Measurements from ENCODE around the gene LYRM4. TPM values are rescaled to one million over a fixed set of nuclear protein-coding genes. Genes with fewer than 3 reads are reported as not detected.

The LYRM4 gene
- total RNA-seq, 1 donor from 2014 or later, result 20.4 TPM

- DNase-seq (ENCODE audit: low read depth, low spot score), result no peak
These were observed 161.2 kb downstream of the LYRM4 start for GRCh38 chr6:5099537-5099936.

- DNase-seq (ENCODE audit: low read depth, low spot score), result no peak
These were observed 162.1 kb downstream of the LYRM4 start for GRCh38 chr6:5098501-5099270.

GRCh38 chr6:5096482-5096881 lies 164.3 kb downstream of the LYRM4 start:
- DNase-seq (ENCODE audit: low read depth, low spot score), result no peak

DNA sequence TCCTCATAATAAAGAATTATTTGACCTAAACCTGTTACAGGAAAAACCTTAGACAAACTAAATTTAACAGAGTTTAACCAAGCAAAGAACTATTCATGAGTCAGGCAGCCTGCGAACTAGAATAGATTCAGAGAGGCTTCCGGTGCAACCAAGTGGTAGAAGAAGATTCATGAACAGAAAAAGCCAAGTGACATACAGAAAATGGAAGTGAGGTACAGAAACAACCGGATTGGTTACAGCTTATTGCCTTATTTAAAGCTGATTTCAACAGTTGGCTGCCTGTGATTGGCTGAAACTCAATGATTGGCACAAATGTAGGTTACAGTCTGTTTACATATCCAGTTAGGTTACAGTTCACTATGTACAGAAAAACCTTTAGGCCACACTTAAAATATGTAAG lies 165.5 kb downstream of the LYRM4 start:
- no peak for DNase-seq (ENCODE audit: low read depth, low spot score)

DNA sequence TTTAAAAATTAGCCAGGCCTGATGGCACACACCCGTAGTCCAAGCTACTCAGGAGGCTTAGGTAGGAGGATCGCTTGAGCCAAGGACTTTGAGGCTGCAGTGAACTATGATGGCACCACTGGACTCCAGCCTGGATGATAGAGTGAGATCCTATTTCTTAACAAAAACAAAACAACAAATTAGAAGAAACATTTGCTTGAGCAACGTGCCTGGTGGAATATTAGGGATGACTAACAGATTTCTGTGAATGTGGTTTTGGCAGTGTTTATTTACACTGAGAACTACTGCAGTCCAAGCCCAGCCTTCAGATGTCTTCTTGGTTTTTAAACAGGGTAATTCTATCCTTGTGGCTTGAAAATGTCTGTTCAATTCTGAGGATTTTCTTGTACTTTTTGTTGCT lies 166.4 kb downstream of the LYRM4 start:
- no peak for DNase-seq (ENCODE audit: low read depth, low spot score)

- no peak for DNase-seq (ENCODE audit: low read depth, low spot score)
These were observed 167.3 kb downstream of the LYRM4 start for GRCh38 chr6:5093231-5094015.

GRCh38 chr6:5091210-5092069 lies 169.3 kb downstream of the LYRM4 start:
- DNase-seq (ENCODE audit: low read depth, low spot score), result no peak

DNA sequence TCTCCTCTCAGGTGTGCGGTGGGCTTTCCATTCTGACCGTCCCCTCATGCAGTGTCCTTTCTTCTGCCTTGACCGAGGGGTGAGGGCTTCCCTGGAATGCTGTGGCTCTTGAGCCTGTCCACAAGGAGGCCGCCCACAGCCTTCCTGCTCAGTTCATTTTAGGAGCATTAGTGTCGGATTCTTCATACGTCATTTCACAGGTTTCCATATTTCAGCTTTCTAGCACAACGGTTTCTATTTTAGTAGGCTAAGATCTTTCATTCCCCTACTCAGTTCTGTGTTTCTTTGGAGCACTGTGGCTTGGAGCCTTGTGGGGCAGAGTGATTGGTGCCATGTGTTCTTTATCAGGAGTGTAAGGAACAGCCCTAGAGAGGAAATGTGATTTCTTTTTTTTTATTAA lies 170.1 kb downstream of the LYRM4 start:
- DNase-seq (ENCODE audit: low read depth, low spot score), result no peak

GRCh38 chr6:5089481-5090438 lies 171.0 kb downstream of the LYRM4 start:
- DNase-seq (ENCODE audit: low read depth, low spot score), result no peak

GRCh38 chr6:5088780-5089179 lies 172.0 kb downstream of the LYRM4 start:
- DNase-seq (ENCODE audit: low read depth, low spot score), result no peak

DNA sequence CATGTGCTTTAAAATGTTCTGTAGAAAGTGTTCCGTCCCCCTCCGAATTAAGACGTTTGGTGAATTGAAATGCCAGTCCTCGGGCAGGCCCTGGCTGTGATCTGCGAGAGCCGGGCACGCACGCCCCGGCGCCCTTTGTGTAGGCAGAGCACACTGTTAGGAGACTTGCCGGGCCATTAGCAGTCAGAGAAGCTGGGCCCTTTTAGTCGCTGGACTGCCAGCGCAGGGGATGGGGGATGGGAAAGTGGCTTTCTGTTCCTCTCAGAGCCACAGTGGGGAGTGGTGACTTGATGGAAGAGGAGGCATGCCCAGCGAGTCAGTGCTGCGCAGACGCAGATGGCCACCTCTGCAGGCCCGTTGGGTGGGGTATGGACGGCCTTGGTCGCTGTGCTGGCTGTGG lies 173.4 kb downstream of the LYRM4 start:
- no peak for DNase-seq (ENCODE audit: low read depth, low spot score)

GRCh38 chr6:5086294-5086890 lies 174.4 kb downstream of the LYRM4 start:
- DNase-seq (ENCODE audit: low read depth, low spot score), result no peak

DNA sequence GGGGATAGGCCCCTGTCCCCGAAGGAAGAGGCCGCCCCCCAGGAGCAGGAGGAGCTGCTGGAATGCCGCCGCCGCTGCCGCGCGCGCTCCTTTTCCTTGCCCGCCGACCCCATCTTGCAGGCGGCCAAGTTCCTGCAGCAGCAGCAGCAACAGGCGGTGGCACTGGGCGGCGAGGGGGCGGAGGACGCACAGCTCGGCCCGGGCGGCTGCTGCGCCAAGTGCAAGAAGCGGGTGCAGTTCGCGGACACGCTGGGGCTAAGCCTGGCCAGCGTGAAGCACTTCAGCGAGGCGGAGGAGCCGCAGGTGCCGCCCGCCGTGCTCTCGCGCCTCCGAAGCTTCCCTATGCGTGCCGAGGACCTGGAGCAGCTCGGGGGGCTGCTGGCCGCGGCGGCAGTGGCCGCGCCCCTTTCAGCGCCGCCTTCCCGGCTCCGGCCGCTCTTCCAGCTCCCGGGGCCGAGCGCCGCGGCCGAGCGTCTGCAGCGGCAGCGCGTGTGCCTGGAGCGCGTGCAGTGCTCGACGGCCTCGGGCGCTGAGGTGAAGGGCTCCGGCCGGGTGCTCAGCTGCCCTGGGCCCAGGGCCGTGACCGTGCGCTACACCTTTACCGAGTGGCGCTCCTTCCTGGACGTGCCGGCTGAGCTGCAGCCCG lies 175.0 kb downstream of the LYRM4 start:
- no peak for DNase-seq (ENCODE audit: low read depth, low spot score)

DNA sequence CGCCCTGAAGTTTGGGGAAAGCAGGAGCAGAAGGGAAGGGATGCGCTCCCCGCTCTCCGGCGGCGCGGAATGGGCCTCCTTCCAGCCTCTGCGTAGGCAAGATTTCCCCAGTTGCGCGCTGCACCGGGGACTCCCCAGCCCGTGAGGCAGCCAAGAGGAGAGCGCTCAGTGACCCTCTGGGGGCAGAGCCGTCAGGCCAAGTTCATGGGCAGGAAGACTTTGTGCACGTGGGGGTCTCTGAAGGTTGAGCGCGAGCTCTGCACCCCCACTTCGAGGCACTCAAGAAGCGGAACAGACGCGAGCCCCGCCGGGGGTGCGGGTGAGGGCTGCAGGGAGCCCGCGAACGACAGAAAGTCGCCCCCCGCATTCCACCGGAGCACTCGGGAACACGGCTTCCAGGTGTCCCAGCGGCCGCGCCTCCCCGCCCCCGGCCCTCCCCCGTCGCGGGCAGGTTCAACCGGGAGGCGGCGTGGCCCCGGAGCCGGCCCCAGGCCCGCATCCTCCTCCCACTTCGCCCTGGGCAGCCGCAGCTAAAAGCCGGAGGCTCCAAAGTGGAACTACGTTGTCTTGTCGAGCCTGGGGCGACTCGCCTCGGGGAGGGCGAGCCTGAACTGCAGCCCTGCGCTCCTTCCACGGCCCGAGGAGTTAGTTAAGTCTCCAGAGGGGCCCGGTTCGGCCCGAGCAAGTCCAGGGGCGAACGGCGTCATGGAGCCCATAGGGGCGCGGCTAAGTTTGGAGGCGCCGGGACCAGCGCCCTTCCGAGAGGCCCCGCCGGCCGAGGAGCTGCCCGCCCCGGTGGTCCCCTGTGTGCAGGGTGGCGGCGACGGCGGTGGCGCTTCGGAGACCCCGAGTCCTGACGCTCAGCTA lies 175.7 kb downstream of the LYRM4 start, which contains the start of gene PPP1R3G:
TSS of gene PPP1R3G (plus strand) at position 561 of the 867 bp plus-strand sequence. CDS start at position 706, 145 bp downstream.
- DNase-seq (ENCODE audit: low read depth, low spot score), result peak; percentile 30

- no peak for DNase-seq (ENCODE audit: low read depth, low spot score)
These were observed 176.4 kb downstream of the LYRM4 start for GRCh38 chr6:5084360-5084780.

DNA sequence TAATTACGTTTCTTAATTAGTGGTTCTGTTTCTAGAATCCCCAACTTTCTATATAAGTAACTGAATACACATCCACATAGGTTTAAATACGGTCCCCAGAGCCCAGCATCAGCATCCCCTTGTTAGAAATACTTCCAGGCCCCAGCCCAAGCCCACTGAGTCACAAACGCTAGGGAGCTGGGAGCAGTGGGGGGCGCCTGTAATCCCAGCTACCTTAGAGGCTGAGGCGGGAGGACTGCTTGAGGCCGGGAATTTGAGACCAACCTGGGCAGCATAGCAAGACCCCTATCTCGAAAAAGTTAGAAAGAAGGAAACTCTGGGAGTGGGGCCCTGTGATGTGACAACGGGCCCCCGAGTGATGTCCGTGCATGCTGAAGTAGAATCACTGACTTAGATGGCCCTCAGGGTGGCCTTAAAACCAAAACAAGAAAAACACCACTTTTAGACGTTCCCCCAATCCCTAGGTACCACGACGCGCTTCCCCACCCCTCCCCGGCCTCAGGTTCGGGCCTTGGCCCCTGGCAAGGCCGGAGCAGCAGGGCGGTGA lies 176.9 kb downstream of the LYRM4 start:
- no peak for DNase-seq (ENCODE audit: low read depth, low spot score)

GRCh38 chr6:5083307-5083583 lies 177.5 kb downstream of the LYRM4 start:
- DNase-seq (ENCODE audit: low read depth, low spot score), result no peak

DNA sequence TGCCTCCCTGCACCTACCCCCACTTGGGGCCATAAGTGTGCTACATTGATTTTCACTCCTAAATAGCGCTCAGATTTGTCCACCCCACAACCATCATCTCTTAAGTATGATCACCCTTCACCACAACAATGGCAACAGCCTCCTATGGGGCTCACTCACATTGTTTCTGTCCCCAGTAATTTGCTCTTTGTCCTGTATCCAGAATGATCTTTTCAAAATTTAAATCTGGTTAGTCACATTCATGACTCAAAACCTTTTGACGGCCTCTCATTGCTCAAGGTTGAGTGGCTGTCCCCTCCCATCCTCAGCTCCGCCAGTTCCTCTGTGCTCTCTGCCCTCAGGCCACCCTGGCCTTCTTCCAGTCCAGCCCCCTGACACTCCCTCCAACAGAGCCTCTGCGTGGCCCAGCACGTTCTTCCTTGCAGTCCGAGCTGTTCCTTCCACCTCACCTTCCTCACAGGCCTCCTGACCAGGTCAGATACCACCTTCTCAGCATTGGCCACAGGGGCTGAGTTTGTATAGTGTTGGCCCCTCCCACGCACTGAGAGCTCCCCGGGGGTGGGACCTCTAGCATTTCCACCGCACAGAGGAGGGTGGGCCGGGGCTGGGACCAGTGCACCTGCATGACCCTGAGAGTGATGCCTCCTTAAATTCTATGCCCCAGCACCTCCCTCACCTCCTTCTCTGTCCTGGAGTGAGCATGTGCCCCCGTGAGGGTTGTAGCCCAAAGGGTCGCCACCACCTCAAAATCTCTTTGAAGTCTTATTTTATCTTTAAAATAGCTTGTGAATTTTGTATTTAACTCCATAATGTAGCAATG lies 178.1 kb downstream of the LYRM4 start:
- no peak for DNase-seq (ENCODE audit: low read depth, low spot score)

Data from pulmonary artery endothelial cell (primary cell).